Prostate gland (tissue), 2 donors: ENCODE data around the gene GLIS2. TPM values are rescaled to one million over a fixed set of nuclear protein-coding genes. Genes with fewer than 3 reads are reported as not detected.

ENCODE experiments used
- DNase-seq: peaks from one replicate; pipeline ENCODE4 v3.0.0-alpha.2; 2019; ENCODE audit warnings: low spot score
- H3K27ac ChIP-seq, 2 donors: fragments of 200-600 bp; sonication (generic); 2 replicates each; pipeline ENCODE4 v1.5.1; 2017 to 2019
- H3K27me3 ChIP-seq: fragments of 200-600 bp; sonication (generic); replicated peaks from 2 replicates; pipeline ENCODE4 v1.5.1; 2019; ENCODE audit not compliant: insufficient read depth
- H3K36me3 ChIP-seq, 2 donors: fragments of 200-600 bp; sonication (generic); 1 replicate in 1 of 2; 2 replicates in 1 of 2; pipeline versions ENCODE4 v1.5.1 to v1.8.1; 2017 to 2019
- H3K4me1 ChIP-seq: fragments of 200-600 bp; sonication (generic); replicated peaks from 2 replicates; pipeline ENCODE4 v1.5.1; 2019
- H3K4me3 ChIP-seq, 2 donors: fragments of 200-600 bp; sonication (generic); 2 replicates each; pipeline ENCODE4 v1.5.1; 2017 to 2019
- H3K9me3 ChIP-seq: fragments of 200-600 bp; sonication (generic); 2 replicates; pipeline ENCODE4 v1.5.1; 2017
- CTCF ChIP-seq, 4 experiments: fragments of 200-600 bp in 2 of 4; fragments of 450-650 bp in 2 of 4; sonication (generic) in 2 of 4; IDR thresholded peaks; 1 replicate in 3 of 4; 2 replicates in 1 of 4; pipeline ENCODE4 v1.5.1; 2016 to 2019; ENCODE audit warnings: antibody characterized with exemption in 4 of 4, mild to moderate bottlenecking in 2 of 4, moderate library complexity in 2 of 4
- POLR2A ChIP-seq: fragments of 450-650 bp; IDR thresholded peaks from one replicate; pipeline ENCODE4 v1.6.1; 2016; ENCODE audit warnings: antibody characterized with exemption, mild to moderate bottlenecking
- POLR2AphosphoS5 ChIP-seq: sonication (generic); formaldehyde crosslinking; IDR thresholded peaks from one replicate; pipeline ENCODE4 v1.6.1; 2017; ENCODE audit warnings: antibody characterized with exemption
- WGBS: methylation state at CpG from one replicate; pipeline ENCODE4 v1.1.5; 2018; 5-methylcytosine and 5-hydroxymethylcytosine counted together
- intact Hi-C: fragments of 100-400 bp; cut with DNase I; formaldehyde crosslinking; loops from one replicate; pipeline ENCODE4 v1.14.2; 2022
- total RNA-seq, 2 donors: library from RNA; depleted of rRNA; stranded (reverse); fragments of >200 nt; gene quantifications; one replicate each; pipeline ENCODE4 v1.1.0, GENCODE V29; 2016

The GLIS2 gene
- total RNA-seq, 2 donors from 2014 or later, result 3.8 to 10.5 TPM

GRCh38 chr16:4351880-4352279 lies 36.0 kb downstream of the GLIS2 start:
- Histone ChIP-seq H3K27me3 (no peaks in the 10 kb centered on the region), H3K9me3 (no peaks in the 10 kb centered on the region), H3K4me3 (no peak overlapping the region), H3K27ac (no peak overlapping the region), H3K36me3 (no peaks in the 10 kb centered on the region), H3K4me1 (no peaks in the 10 kb centered on the region)
- intact Hi-C loops, result no loop called here
- TF ChIP-seq POLR2AphosphoS5 (no peak), CTCF (IDR thresholded peaks at IDR 0.05) (no peak), POLR2A (no peak)
- 84% methylated on average over 7 of the region's 7 CpGs for WGBS
- no peak for DNase-seq

- TF ChIP-seq CTCF (IDR thresholded peaks at IDR 0.05) (no peak), POLR2AphosphoS5 (no peak), POLR2A (no peak)
- Histone ChIP-seq H3K4me3 (no peak overlapping the region), H3K27me3 (no peaks in the 10 kb centered on the region), H3K4me1 (no peaks in the 10 kb centered on the region), H3K36me3 (no peaks in the 10 kb centered on the region), H3K9me3 (no peaks in the 10 kb centered on the region), H3K27ac (no peak overlapping the region)
- 87% methylated on average over 5 of the region's 5 CpGs for WGBS
- DNase-seq, result no peak
- intact Hi-C loops, result no loop called here
Measured at GRCh38 chr16:4352843-4353242, 37.0 kb downstream of the GLIS2 start.

- no peak for DNase-seq
- no peak overlapping the region for H3K4me3 ChIP-seq
- no peaks in the 10 kb centered on the region for H3K4me1 ChIP-seq
- H3K9me3 ChIP-seq, result no peaks in the 10 kb centered on the region
- H3K36me3 ChIP-seq, result no peaks in the 10 kb centered on the region
- no peak for TF ChIP-seq POLR2AphosphoS5
- no peak for TF ChIP-seq CTCF (IDR thresholded peaks at IDR 0.05)
- no peak for TF ChIP-seq POLR2A
- 89% methylated on average over 4 of the region's 4 CpGs for WGBS
- no peaks in the 10 kb centered on the region for H3K27me3 ChIP-seq
- no peak overlapping the region for H3K27ac ChIP-seq
- intact Hi-C loops, result no loop called here
Measured at GRCh38 chr16:4353675-4354074, 37.8 kb downstream of the GLIS2 start.

- no peaks in the 10 kb centered on the region for H3K9me3 ChIP-seq
- H3K27ac ChIP-seq, result no peak overlapping the region
- H3K27me3 ChIP-seq, result no peaks in the 10 kb centered on the region
- H3K4me3 ChIP-seq, result no peak overlapping the region
- no peaks in the 10 kb centered on the region for H3K36me3 ChIP-seq
- H3K4me1 ChIP-seq, result no peaks in the 10 kb centered on the region
- WGBS, result 94% methylated on average over 20 of the region's 20 CpGs
- no peak for DNase-seq
- intact Hi-C loops, result no loop called here
- no peak for TF ChIP-seq POLR2A
- TF ChIP-seq POLR2AphosphoS5, result no peak
- no peak for TF ChIP-seq CTCF (IDR thresholded peaks at IDR 0.05)
Measured at GRCh38 chr16:4354512-4355409, 38.9 kb downstream of the GLIS2 start.

GRCh38 chr16:4356820-4357219 lies 41.0 kb downstream of the GLIS2 start:
- Histone ChIP-seq H3K27ac (no peak overlapping the region), H3K36me3 (no peaks in the 10 kb centered on the region), H3K4me3 (no peak overlapping the region), H3K4me1 (no peaks in the 10 kb centered on the region), H3K27me3 (no peaks in the 10 kb centered on the region), H3K9me3 (no peaks in the 10 kb centered on the region)
- DNase-seq, result no peak
- intact Hi-C loops, result no loop called here
- 91% methylated on average over 7 of the region's 7 CpGs for WGBS
- TF ChIP-seq POLR2AphosphoS5 (no peak), POLR2A (no peak), CTCF (IDR thresholded peaks at IDR 0.05) (no peak)
